DOHH2 (cell line): ENCODE results near the gene MYO9A.

Experiments
- EZH2phosphoT487 ChIP-seq: fragments of 200-600 bp; sonication (generic); IDR thresholded peaks from 2 replicates; pipeline ENCODE4 v1.6.1; 2017; ENCODE audit warnings: borderline replicate concordance, mild to moderate bottlenecking, antibody characterized with exemption, low read length, moderate library complexity, mixed read lengths
- TF ChIP-seq, protein P1 (sequence below): fragments of 200-600 bp; sonication (generic); IDR thresholded peaks from one replicate; pipeline ENCODE4 v1.5.1; 2014; ENCODE audit warnings: antibody characterized with exemption, mild to moderate bottlenecking, low read depth, low read length; ENCODE audit not compliant: poor library complexity, severe bottlenecking

GRCh38 chr15:71801935-71802655 is 315.9 kb downstream of the MYO9A start:
- TF ChIP-seq, protein P1, sequence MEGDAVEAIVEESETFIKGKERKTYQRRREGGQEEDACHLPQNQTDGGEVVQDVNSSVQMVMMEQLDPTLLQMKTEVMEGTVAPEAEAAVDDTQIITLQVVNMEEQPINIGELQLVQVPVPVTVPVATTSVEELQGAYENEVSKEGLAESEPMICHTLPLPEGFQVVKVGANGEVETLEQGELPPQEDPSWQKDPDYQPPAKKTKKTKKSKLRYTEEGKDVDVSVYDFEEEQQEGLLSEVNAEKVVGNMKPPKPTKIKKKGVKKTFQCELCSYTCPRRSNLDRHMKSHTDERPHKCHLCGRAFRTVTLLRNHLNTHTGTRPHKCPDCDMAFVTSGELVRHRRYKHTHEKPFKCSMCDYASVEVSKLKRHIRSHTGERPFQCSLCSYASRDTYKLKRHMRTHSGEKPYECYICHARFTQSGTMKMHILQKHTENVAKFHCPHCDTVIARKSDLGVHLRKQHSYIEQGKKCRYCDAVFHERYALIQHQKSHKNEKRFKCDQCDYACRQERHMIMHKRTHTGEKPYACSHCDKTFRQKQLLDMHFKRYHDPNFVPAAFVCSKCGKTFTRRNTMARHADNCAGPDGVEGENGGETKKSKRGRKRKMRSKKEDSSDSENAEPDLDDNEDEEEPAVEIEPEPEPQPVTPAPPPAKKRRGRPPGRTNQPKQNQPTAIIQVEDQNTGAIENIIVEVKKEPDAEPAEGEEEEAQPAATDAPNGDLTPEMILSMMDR: no peak
- no peak for TF ChIP-seq EZH2phosphoT487
